Activated naive CD8-positive, alpha-beta T cell (primary cell): ENCODE data around the gene SCO2.

Experiments used
- H3K27ac Mint-ChIP-seq: one replicate; pipeline ENCODE4 v1.8.0; 2021; ENCODE audit warnings: mixed read lengths
- H3K27me3 Mint-ChIP-seq: one replicate; pipeline ENCODE4 v1.8.0; 2021; ENCODE audit warnings: mixed read lengths
- H3K36me3 Mint-ChIP-seq: one replicate; pipeline ENCODE4 v1.8.0; 2021; ENCODE audit warnings: mixed read lengths
- H3K4me1 Mint-ChIP-seq: one replicate; pipeline ENCODE4 v1.8.0; 2021; ENCODE audit warnings: low read depth, mixed read lengths
- H3K4me3 Mint-ChIP-seq: one replicate; pipeline ENCODE4 v1.8.0; 2021; ENCODE audit warnings: mild to moderate bottlenecking, mixed read lengths
- H3K9me3 Mint-ChIP-seq: one replicate; pipeline ENCODE4 v1.8.0; 2021; ENCODE audit warnings: low read depth, mixed read lengths

SCO2 gene

GRCh38 chr22:50488006-50488677 lies 37.3 kb downstream of the SCO2 start:
- Mint-ChIP-seq H3K27ac (no peak overlapping the region), H3K36me3 (no peaks in the 10 kb centered on the region), H3K4me1 (peaks cover 9% of the 10 kb centered on the region), H3K4me3 (no peak overlapping the region), H3K27me3 (no peaks in the 10 kb centered on the region), H3K9me3 (no peaks in the 10 kb centered on the region)

- H3K27ac Mint-ChIP-seq = no peak overlapping the region
- peaks cover 9% of the 10 kb centered on the region for H3K4me1 Mint-ChIP-seq
- no peaks in the 10 kb centered on the region for H3K9me3 Mint-ChIP-seq
- H3K27me3 Mint-ChIP-seq = no peaks in the 10 kb centered on the region
- H3K36me3 Mint-ChIP-seq = no peaks in the 10 kb centered on the region
- no peak overlapping the region for H3K4me3 Mint-ChIP-seq
These were observed 38.0 kb downstream of the SCO2 start for GRCh38 chr22:50487290-50488005.

GRCh38 chr22:50486561-50487289 lies 38.7 kb downstream of the SCO2 start, which contains the start of gene MIOX:
Gene MIOX (plus strand): TSS chr22:50486859. CDS start chr22:50486898, 39 bp downstream.
- H3K4me3 Mint-ChIP-seq = no peak within 1 kb of the TSS

GRCh38 chr22:50485221-50486131 lies 39.9 kb downstream of the SCO2 start:
- no peaks in the 10 kb centered on the region for H3K27me3 Mint-ChIP-seq
- H3K4me1 Mint-ChIP-seq = peaks cover 3% of the 10 kb centered on the region
- no peaks in the 10 kb centered on the region for H3K36me3 Mint-ChIP-seq
- H3K9me3 Mint-ChIP-seq = no peaks in the 10 kb centered on the region
- no peak overlapping the region for H3K4me3 Mint-ChIP-seq
- no peak overlapping the region for H3K27ac Mint-ChIP-seq

More at GRCh38 chr22:50486561-50487289, 38.7 kb downstream of the SCO2 start, which contains the start of gene MIOX:
- Mint-ChIP-seq H3K36me3 (no peaks in the 10 kb centered on the region), H3K27ac (no peak within 1 kb of the TSS), H3K9me3 (no peaks in the 10 kb centered on the region), H3K4me1 (peaks cover 9% of the 10 kb centered on the region), H3K27me3 (no peaks in the 10 kb centered on the region)

GRCh38 chr22:50483977-50484853 lies 41.2 kb downstream of the SCO2 start:
- H3K27ac Mint-ChIP-seq = no peak overlapping the region
- H3K4me3 Mint-ChIP-seq = no peak overlapping the region
- no peaks in the 10 kb centered on the region for H3K9me3 Mint-ChIP-seq
- peaks cover 9% of the 10 kb centered on the region for H3K4me1 Mint-ChIP-seq
- no peaks in the 10 kb centered on the region for H3K27me3 Mint-ChIP-seq
- no peaks in the 10 kb centered on the region for H3K36me3 Mint-ChIP-seq

GRCh38 chr22:50483556-50483955 lies 41.8 kb downstream of the SCO2 start:
- Mint-ChIP-seq H3K27ac (no peak overlapping the region), H3K27me3 (no peaks in the 10 kb centered on the region), H3K4me1 (peaks cover 9% of the 10 kb centered on the region), H3K9me3 (no peaks in the 10 kb centered on the region), H3K4me3 (no peak overlapping the region), H3K36me3 (no peaks in the 10 kb centered on the region)

- H3K9me3 Mint-ChIP-seq = no peaks in the 10 kb centered on the region
- peaks cover 9% of the 10 kb centered on the region for H3K4me1 Mint-ChIP-seq
- no peaks in the 10 kb centered on the region for H3K36me3 Mint-ChIP-seq
- H3K27me3 Mint-ChIP-seq = no peaks in the 10 kb centered on the region
- H3K27ac Mint-ChIP-seq = no peak overlapping the region
- H3K4me3 Mint-ChIP-seq = peak overlapping the region; percentile 27
These were observed 42.3 kb downstream of the SCO2 start for GRCh38 chr22:50483106-50483505.

GRCh38 chr22:50482107-50483074 lies 43.0 kb downstream of the SCO2 start:
- Mint-ChIP-seq H3K27ac (no peak overlapping the region), H3K27me3 (no peaks in the 10 kb centered on the region), H3K4me1 (peaks cover 9% of the 10 kb centered on the region), H3K4me3 (peak overlapping the region; percentile 76), H3K9me3 (no peaks in the 10 kb centered on the region), H3K36me3 (no peaks in the 10 kb centered on the region)

GRCh38 chr22:50481440-50482106 lies 43.8 kb downstream of the SCO2 start, which contains the start of gene ADM2:
Gene ADM2 (plus strand): TSS chr22:50481543. CDS start chr22:50481848, 305 bp downstream.
- Mint-ChIP-seq H3K27ac (no peak within 1 kb of the TSS), H3K4me3 (peak within 1 kb of the TSS; percentile 82), H3K4me1 (peaks cover 9% of the 10 kb centered on the region), H3K27me3 (no peaks in the 10 kb centered on the region), H3K9me3 (no peaks in the 10 kb centered on the region), H3K36me3 (no peaks in the 10 kb centered on the region)

GRCh38 chr22:50481045-50481439 lies 44.4 kb downstream of the SCO2 start:
- Mint-ChIP-seq H3K27ac (no peak overlapping the region), H3K36me3 (no peaks in the 10 kb centered on the region), H3K9me3 (no peaks in the 10 kb centered on the region), H3K4me1 (peaks cover 9% of the 10 kb centered on the region), H3K27me3 (no peaks in the 10 kb centered on the region), H3K4me3 (peak overlapping the region; percentile 82)

- Mint-ChIP-seq H3K27me3 (no peaks in the 10 kb centered on the region), H3K4me1 (peaks cover 9% of the 10 kb centered on the region), H3K4me3 (peak overlapping the region; percentile 82), H3K36me3 (no peaks in the 10 kb centered on the region), H3K9me3 (no peaks in the 10 kb centered on the region), H3K27ac (no peak overlapping the region)
These were observed 45.7 kb downstream of the SCO2 start for GRCh38 chr22:50479721-50480120.

- Mint-ChIP-seq H3K27ac (no peak overlapping the region), H3K4me3 (no peak overlapping the region), H3K4me1 (peaks cover 22% of the 10 kb centered on the region), H3K27me3 (no peaks in the 10 kb centered on the region), H3K9me3 (no peaks in the 10 kb centered on the region), H3K36me3 (no peaks in the 10 kb centered on the region)
These were observed 47.5 kb downstream of the SCO2 start for GRCh38 chr22:50477923-50478322.
